MM.1S (cell line): ENCODE measurements around the gene FRMD1.

Experiments
- DNase-seq: peaks from one replicate; pipeline ENCODE4 v3.0.0-alpha.2; 2015
- H2AFZ ChIP-seq: fragments of 300-600 bp; sonication (generic); 2 replicates; pipeline ENCODE4 v1.6.0; 2016; ENCODE audit warnings: antibody characterized with exemption, low read length
- H3F3A ChIP-seq: fragments of 300-600 bp; sonication (generic); 2 replicates; pipeline ENCODE4 v1.6.1; 2016; ENCODE audit warnings: mild to moderate bottlenecking, antibody characterized with exemption, low read length, moderate library complexity, mixed read lengths; ENCODE audit not compliant: insufficient read depth
- H3K27ac ChIP-seq: fragments of 300-600 bp; sonication (generic); 2 replicates; pipeline ENCODE4 v1.5.1; 2016; ENCODE audit warnings: mild to moderate bottlenecking, low read length
- H3K27me3 ChIP-seq: fragments of 300-600 bp; sonication (generic); replicated peaks from 2 replicates; pipeline ENCODE4 v1.6.0; 2016; ENCODE audit warnings: low read length; ENCODE audit not compliant: insufficient read depth
- H3K36me3 ChIP-seq: fragments of 300-600 bp; sonication (generic); replicated peaks from 2 replicates; pipeline ENCODE4 v1.6.1; 2016; ENCODE audit warnings: mild to moderate bottlenecking, low read length, mixed read lengths; ENCODE audit not compliant: insufficient read depth
- H3K4me1 ChIP-seq: fragments of 300-600 bp; sonication (generic); 2 replicates; pipeline ENCODE4 v1.6.1; 2016; ENCODE audit warnings: low read length, mixed read lengths
- H3K4me2 ChIP-seq: fragments of 300-600 bp; sonication (generic); 2 replicates; pipeline ENCODE4 v1.6.0; 2016; ENCODE audit warnings: low read depth, low read length
- H3K4me3 ChIP-seq: fragments of 300-600 bp; sonication (generic); 2 replicates; pipeline ENCODE4 v1.5.1; 2016; ENCODE audit warnings: low read length, mixed read lengths
- H3K79me2 ChIP-seq: fragments of 300-600 bp; sonication (generic); 2 replicates; pipeline ENCODE4 v1.6.1; 2016; ENCODE audit warnings: mixed run types, low read length, mixed read lengths
- H3K9ac ChIP-seq: fragments of 300-600 bp; sonication (generic); 2 replicates; pipeline ENCODE4 v1.6.1; 2016; ENCODE audit warnings: low read length, mixed read lengths
- H3K9me2 ChIP-seq: fragments of 300-600 bp; sonication (generic); replicated peaks from 2 replicates; pipeline ENCODE4 v1.6.1; 2016; ENCODE audit warnings: mild to moderate bottlenecking, low read length, mixed read lengths; ENCODE audit not compliant: insufficient read depth
- H3K9me3 ChIP-seq: fragments of 300-600 bp; sonication (generic); replicated peaks from 2 replicates; pipeline ENCODE4 v1.6.1; 2016; ENCODE audit warnings: mild to moderate bottlenecking, low read length, mixed read lengths; ENCODE audit not compliant: insufficient read depth
- H4K20me1 ChIP-seq: fragments of 300-600 bp; sonication (generic); 2 replicates; pipeline ENCODE4 v1.6.1; 2016; ENCODE audit warnings: mild to moderate bottlenecking, low read length, moderate library complexity, mixed read lengths; ENCODE audit not compliant: insufficient read depth
- CTCF ChIP-seq: fragments of 300-600 bp; sonication (generic); IDR thresholded peaks from 2 replicates; pipeline ENCODE4 v1.5.1; 2016; ENCODE audit warnings: antibody characterized with exemption, low read length, mixed read lengths
- EZH2 ChIP-seq: fragments of 300-600 bp; sonication (generic); optimal IDR thresholded peaks from 2 replicates; pipeline ENCODE3; 2017; ENCODE audit warnings: low read depth, mild to moderate bottlenecking, antibody characterized with exemption, low read length, mixed read lengths
- EZH2phosphoT487 ChIP-seq: fragments of 300-600 bp; sonication (generic); IDR thresholded peaks from 2 replicates; pipeline ENCODE4 v1.6.1; 2018; ENCODE audit warnings: antibody characterized with exemption, low read length

FRMD1 gene

GRCh38 chr6:168056892-168057527 is 22.0 kb downstream of the FRMD1 start:
- no peak for DNase-seq
- TF ChIP-seq EZH2 (no peak), CTCF (no peak), EZH2phosphoT487 (no peak)
- Histone ChIP-seq H3K9me3 (no peaks in the 10 kb centered on the region), H3K9ac (no peak overlapping the region), H3F3A (no peaks in the 10 kb centered on the region), H4K20me1 (no peaks in the 10 kb centered on the region), H3K27me3 (no peaks in the 10 kb centered on the region), H2AFZ (no peak overlapping the region), H3K4me3 (no peak overlapping the region), H3K4me2 (no peak overlapping the region), H3K4me1 (no peaks in the 10 kb centered on the region), H3K79me2 (no peaks in the 10 kb centered on the region), H3K9me2 (no peaks in the 10 kb centered on the region), H3K36me3 (no peaks in the 10 kb centered on the region), H3K27ac (no peak overlapping the region)

GRCh38 chr6:168055696-168056489 is 23.1 kb downstream of the FRMD1 start:
- no peaks in the 10 kb centered on the region for H3K79me2 ChIP-seq
- TF ChIP-seq CTCF = no peak
- TF ChIP-seq EZH2phosphoT487 = no peak
- no peak for TF ChIP-seq EZH2
- H3F3A ChIP-seq = no peaks in the 10 kb centered on the region
- H3K4me1 ChIP-seq = no peaks in the 10 kb centered on the region
- H3K4me2 ChIP-seq = no peak overlapping the region
- H3K4me3 ChIP-seq = no peak overlapping the region
- no peaks in the 10 kb centered on the region for H3K9me2 ChIP-seq
- H3K9ac ChIP-seq = no peak overlapping the region
- H3K36me3 ChIP-seq = no peaks in the 10 kb centered on the region
- H3K27ac ChIP-seq = no peak overlapping the region
- H4K20me1 ChIP-seq = no peaks in the 10 kb centered on the region
- no peaks in the 10 kb centered on the region for H3K9me3 ChIP-seq
- no peak for DNase-seq
- no peaks in the 10 kb centered on the region for H3K27me3 ChIP-seq
- no peak overlapping the region for H2AFZ ChIP-seq

GRCh38 chr6:168054765-168055560 is 24.0 kb downstream of the FRMD1 start:
- no peak overlapping the region for H3K27ac ChIP-seq

More at GRCh38 chr6:168054765-168055560, 24.0 kb downstream of the FRMD1 start:
- Histone ChIP-seq H3K4me2 (no peak overlapping the region), H3K27me3 (no peaks in the 10 kb centered on the region; the same call in 1 of the 2 replicates), H3K9ac (no peak overlapping the region), H3K9me3 (no peaks in the 10 kb centered on the region), H3F3A (no peaks in the 10 kb centered on the region), H3K4me1 (no peaks in the 10 kb centered on the region), H2AFZ (no peak overlapping the region), H3K4me3 (no peak overlapping the region), H3K9me2 (no peaks in the 10 kb centered on the region), H3K79me2 (no peaks in the 10 kb centered on the region), H3K36me3 (no peaks in the 10 kb centered on the region), H4K20me1 (no peaks in the 10 kb centered on the region)
- DNase-seq = no peak
- no peak for TF ChIP-seq EZH2phosphoT487
- no peak for TF ChIP-seq CTCF
- TF ChIP-seq EZH2 = no peak
